ENCODE data around the gene ARPIN. TPM values are rescaled to one million over a fixed set of nuclear protein-coding genes. Genes with fewer than 3 reads are reported as not detected.

The ARPIN gene
- polyA plus RNA-seq, 2 of the 4 experiments (the other 2 are of a cell fraction) = 17.2 to 20.3 TPM

GRCh38 chr15:89851673-89852341 is 60.9 kb downstream of the ARPIN start:
- no peaks in the 10 kb centered on the region for H3K9me3 ChIP-seq
- ATAC-seq (no peak), DNase-seq (ENCODE audit: low read depth in 1 of 2, low spot score in 1 of 2) (no peak), FAIRE-seq (no peak)
- WGBS (ENCODE audit: missing lambda C conversion rate) = 82% methylated on average over 5 of the region's 5 CpGs
- ChIA-PET POLR2A (no interaction called here), CTCF (interaction anchor here (1.1 to 3.1 kb wide), 6 partner anchors 13 to 90 kb away, joined by 3 to 20 read pairs (median 4); no protein-coding TSS in a partner anchor)
- H3K4me1 ChIP-seq = peaks cover 48% of the 10 kb centered on the region
- no peak overlapping the region for H3K4me2 ChIP-seq
- peak overlapping the region in 1 of 2 experiments; percentile 3; a peak in 1 of 6 replicates for H3K27ac ChIP-seq
- H3K4me3 ChIP-seq = no peak overlapping the region
- TF ChIP-seq FOXS1 (CRISPR knock-in tag; IDR thresholded peaks at IDR 0.05) = no peak
- no peak for TF ChIP-seq RAD21 (conservative IDR thresholded peaks at IDR 0.05 in 1 of 2, IDR thresholded peaks at IDR 0.05 in 1 of 2)
- TF ChIP-seq ATOH8 (CRISPR knock-in tag; IDR thresholded peaks at IDR 0.05; ENCODE audit: low read depth) = no peak

GRCh38 chr15:89848970-89849292 is 63.8 kb downstream of the ARPIN start:
- POLR2A ChIA-PET = no interaction called here

GRCh38 chr15:89847101-89847500 is 65.7 kb downstream of the ARPIN start:
- no peak for FAIRE-seq
- TF ChIP-seq KDM5A (IDR thresholded peaks at IDR 0.05) (no peak), RNF2 (IDR thresholded peaks at IDR 0.05; ENCODE audit: borderline replicate concordance, low read depth) (no peak), BCL3 (IDR thresholded peaks at IDR 0.05) (no peak), NR3C1 (IDR thresholded peaks at IDR 0.05) (no peak), EP300 (IDR thresholded peaks at IDR 0.05) (no peak), RARB (CRISPR knock-in tag; IDR thresholded peaks at IDR 0.05) (no peak), CTCF (IDR thresholded peaks at IDR 0.05) (no peak)
- Histone ChIP-seq H3K4me1 (peaks cover 63% of the 10 kb centered on the region), H3K9me3 (no peaks in the 10 kb centered on the region), H3K4me2 (no peak overlapping the region), H3K27ac (peak overlapping the region; percentile 73 to 81; a peak in 5 of 6 replicates), H3K4me3 (no peak overlapping the region)
- no peak for ATAC-seq
- ChIA-PET POLR2A (no interaction called here), CTCF (interaction anchor here (0.6 to 4.6 kb wide), 9 partner anchors 18 to 285 kb away, joined by 3 to 38 read pairs (median 3); no protein-coding TSS in a partner anchor)
- WGBS (ENCODE audit: missing lambda C conversion rate) = 90% methylated on average over 2 of the region's 2 CpGs
- DNase-seq (ENCODE audit: low read depth in 1 of 2, low spot score in 1 of 2) = no peak

More at GRCh38 chr15:89848970-89849292, 63.8 kb downstream of the ARPIN start:
- CTCF ChIA-PET = interaction anchor here (0.6 to 4.6 kb wide), 8 partner anchors 12 to 274 kb away, joined by 3 to 38 read pairs (median 4); no protein-coding TSS in a partner anchor
- Histone ChIP-seq H3K4me3 (no peak overlapping the region), H3K27ac (peak overlapping the region; percentile 73 to 81), H3K4me2 (peak overlapping the region; percentile 34), H3K4me1 (peaks cover 74% of the 10 kb centered on the region), H3K9me3 (no peaks in the 10 kb centered on the region)
- WGBS (ENCODE audit: missing lambda C conversion rate) = 55% methylated on average over 2 of the region's 2 CpGs
- no peak for DNase-seq (ENCODE audit: low read depth in 1 of 2, low spot score in 1 of 2)
- peak; percentile 39 for FAIRE-seq
- ATAC-seq = no peak
- TF ChIP-seq NFE2L2 (conservative IDR thresholded peaks at IDR 0.05; ENCODE audit: low read length) (no peak), SMC3 (IDR thresholded peaks at IDR 0.05) (no peak), HMGXB4 (CRISPR knock-in tag; IDR thresholded peaks at IDR 0.05; ENCODE audit: borderline replicate concordance) (no peak), CBX8 (IDR thresholded peaks at IDR 0.05) (no peak), CHD2 (IDR thresholded peaks at IDR 0.05; ENCODE audit: low read length, partially characterized antibody) (no peak), BHLHE40 (IDR thresholded peaks at IDR 0.05; ENCODE audit: low read depth, low read length) (no peak), HDAC2 (IDR thresholded peaks at IDR 0.05) (no peak), RFX5 (IDR thresholded peaks at IDR 0.05) (no peak), HOXA7 (CRISPR knock-in tag; IDR thresholded peaks at IDR 0.05) (no peak), KDM5A (IDR thresholded peaks at IDR 0.05) (no peak), POLR2AphosphoS2 (conservative IDR thresholded peaks at IDR 0.05; ENCODE audit: low read length) (no peak), POLR2A (IDR thresholded peaks at IDR 0.05; ENCODE audit: low read length) (no peak), MAFK (IDR thresholded peaks at IDR 0.05; ENCODE audit: partially characterized antibody) (no peak)

Measured in A549 (cell line).